HG02759 (cell line): ENCODE data around the gene KRT13.
"Not testable (repeated sequence)": the region's sequence is repeated elsewhere in the genome, so short reads cannot be mapped to it uniquely, and the experiment has no call there.

Experiments
- ATAC-seq: cut with Tn5 transposase; IDR thresholded peaks from one replicate; pipeline ENCODE4 v1.9.1; 2021; ENCODE audit warnings: mild to moderate bottlenecking, moderate library complexity; ENCODE audit not compliant: unreplicated experiment

KRT13 gene

GRCh38 chr17:41505007-41505808 lies at the start of gene KRT13:
TSS of gene KRT13 (minus strand) at chr17:41505612. CDS start at chr17:41505550, 62 bp downstream.
- ATAC-seq, result no peak

GRCh38 chr17:41553987-41554680 lies 48.7 kb upstream of the KRT13 start:
- no peak for ATAC-seq

- ATAC-seq, result no peak
Measured at GRCh38 chr17:41553176-41553575, 47.8 kb upstream of the KRT13 start.

GRCh38 chr17:41552455-41552854 lies 47.0 kb upstream of the KRT13 start:
- ATAC-seq, result no peak

GRCh38 chr17:41551365-41551764 lies 46.0 kb upstream of the KRT13 start:
- ATAC-seq, result no peak

- ATAC-seq, result no peak
Measured at GRCh38 chr17:41549596-41550039, 44.2 kb upstream of the KRT13 start.

- ATAC-seq, result peak; percentile 79
Measured at GRCh38 chr17:41548844-41549595, 43.6 kb upstream of the KRT13 start.

- ATAC-seq, result no peak
Measured at GRCh38 chr17:41547921-41548843, 42.8 kb upstream of the KRT13 start.

- ATAC-seq, result no peak
Measured at GRCh38 chr17:41547378-41547841, 42.0 kb upstream of the KRT13 start.

GRCh38 chr17:41546819-41547218 lies 41.4 kb upstream of the KRT13 start:
- no peak for ATAC-seq

- ATAC-seq, result no peak
Measured at GRCh38 chr17:41545829-41546410, 40.5 kb upstream of the KRT13 start.

- no peak for ATAC-seq
Measured at GRCh38 chr17:41544935-41545334, 39.5 kb upstream of the KRT13 start.

- no peak for ATAC-seq
Measured at GRCh38 chr17:41544491-41544892, 39.1 kb upstream of the KRT13 start.

- ATAC-seq, result not testable (repeated sequence)
Measured at GRCh38 chr17:41542786-41543185, 37.4 kb upstream of the KRT13 start.

GRCh38 chr17:41542357-41542756 lies 36.9 kb upstream of the KRT13 start:
- no peak for ATAC-seq

- ATAC-seq, result no peak
Measured at GRCh38 chr17:41540921-41541625, 35.7 kb upstream of the KRT13 start.

GRCh38 chr17:41539979-41540701 lies 34.7 kb upstream of the KRT13 start:
- ATAC-seq, result no peak

- ATAC-seq, result no peak
Measured at GRCh38 chr17:41539071-41539492, 33.7 kb upstream of the KRT13 start.

- no peak for ATAC-seq
Measured at GRCh38 chr17:41538565-41538991, 33.2 kb upstream of the KRT13 start.
